Right renal cortex interstitium (tissue), 3 donors: Measurements from ENCODE around the gene LY6G5B. TPM values are rescaled to one million over a fixed set of nuclear protein-coding genes. Genes with fewer than 3 reads are reported as not detected.
"Not testable (repeated sequence)": the region's sequence is repeated elsewhere in the genome, so short reads cannot be mapped to it uniquely, and the experiment has no call there.

Experiments
- DNase-seq, 3 donors: peaks; one replicate each; pipeline ENCODE4 v3.0.0-alpha.2; 2013; ENCODE audit warnings: low read depth in 3 of 3, low spot score in 2 of 3
- polyA plus RNA-seq, 3 donors: library from polyadenylated mRNA; unstranded; fragments of 120-200 nt; gene quantifications; one replicate each; pipeline ENCODE4 v1.2.1, GENCODE V29; 2013; ENCODE audit not compliant: insufficient read length in 3 of 3

LY6G5B gene
- polyA plus RNA-seq, 3 donors = 10.4 to 15.6 (median 12.0) TPM

DNA sequence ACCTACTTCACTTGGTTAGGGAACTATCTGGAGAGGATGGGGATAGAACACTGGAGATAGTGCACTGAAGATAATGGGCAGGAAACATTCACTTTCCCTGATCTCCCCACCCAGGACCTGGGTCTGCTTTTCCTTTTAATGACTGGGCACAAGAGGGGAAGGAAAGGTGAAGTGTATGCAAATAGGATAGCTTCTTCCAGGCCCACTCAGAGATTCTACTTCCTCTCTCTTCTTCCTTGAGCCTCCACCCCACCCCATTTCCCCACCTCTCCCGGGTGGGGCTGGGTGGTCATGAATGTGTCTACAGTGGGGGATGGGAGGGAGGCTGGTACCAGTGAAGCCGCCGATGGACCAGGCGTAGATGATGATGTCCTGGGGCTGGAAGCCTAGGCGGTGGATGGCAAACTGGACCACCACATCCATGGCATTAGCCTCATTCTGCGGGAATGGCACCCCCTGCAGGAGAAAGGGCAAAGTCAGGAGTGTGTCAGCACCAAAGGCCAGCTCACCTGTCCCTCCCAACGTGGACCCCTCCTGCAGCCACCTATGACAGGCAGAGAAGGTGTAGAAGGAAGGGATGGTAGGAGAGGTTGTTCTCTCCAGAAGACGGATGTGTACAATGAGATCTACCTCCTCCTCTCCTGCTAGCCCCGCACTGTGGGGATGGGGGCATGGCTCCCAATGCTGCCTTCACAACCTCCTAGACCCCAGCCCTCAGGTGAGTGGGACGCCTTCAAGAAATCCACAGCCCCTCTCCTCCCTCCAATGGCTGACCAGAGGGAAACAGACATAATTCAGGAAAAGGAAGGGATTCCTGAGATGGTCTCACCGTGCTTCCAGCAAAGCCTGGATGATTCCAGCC is 19.7 kb downstream of the LY6G5B start:
- DNase-seq = no peak

DNA sequence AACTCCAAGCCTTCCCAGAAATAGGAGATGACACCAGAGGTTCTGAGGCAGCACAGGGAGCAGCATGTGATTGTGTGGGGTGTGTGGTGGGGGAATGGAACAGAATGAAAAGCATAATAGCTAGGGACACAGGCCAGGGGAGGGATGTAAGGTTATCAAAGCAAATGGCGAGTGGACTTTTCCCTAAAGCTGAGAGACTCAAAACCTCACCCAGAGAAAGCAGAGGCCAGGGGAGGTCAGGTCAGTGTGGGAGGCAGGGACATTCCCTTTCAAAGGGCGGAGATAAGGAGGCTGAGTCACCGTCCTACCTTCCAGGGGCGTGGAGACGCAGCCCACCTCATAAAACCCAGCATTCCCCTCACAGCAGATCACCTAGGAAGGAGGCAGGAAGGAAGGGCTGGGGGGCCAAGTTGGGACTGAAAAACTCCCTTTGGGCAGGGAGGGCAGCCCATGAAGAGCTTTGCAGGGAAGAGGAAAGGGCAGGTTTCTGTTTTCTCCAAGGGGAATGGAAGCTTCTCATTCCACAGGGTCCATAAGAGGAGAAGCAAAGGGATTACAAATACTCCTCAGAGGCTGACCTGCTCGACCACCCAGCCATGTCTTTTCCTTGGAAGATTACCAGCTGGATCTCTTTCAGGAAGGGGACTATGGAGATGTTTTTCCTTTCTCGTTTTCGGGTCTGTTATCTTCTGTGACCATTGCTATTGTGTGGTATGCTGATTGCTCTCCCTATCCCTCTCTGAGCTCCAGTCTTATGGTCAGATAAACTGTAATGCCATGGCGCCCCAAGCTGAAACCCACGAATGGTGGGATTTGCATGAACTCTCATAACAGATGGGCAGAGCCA is 20.7 kb downstream of the LY6G5B start:
- DNase-seq = no peak

DNA sequence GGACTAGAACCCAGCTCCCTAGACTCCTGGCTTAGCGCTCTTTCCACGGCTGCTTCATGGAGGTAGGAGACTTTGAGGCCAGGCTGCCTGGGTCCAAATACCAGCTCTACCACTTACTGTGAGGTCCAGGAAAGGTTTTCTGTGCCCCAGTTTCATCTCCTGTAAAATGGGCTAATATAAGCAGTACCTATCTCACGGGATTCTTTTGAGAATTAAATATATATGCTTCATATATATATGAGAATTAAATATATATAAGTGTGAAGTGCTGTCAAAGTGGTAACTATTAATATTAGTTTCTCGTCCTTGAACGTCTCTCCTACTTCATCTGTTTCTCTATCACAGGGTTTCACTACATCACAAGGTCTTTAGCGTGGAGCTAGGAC is 21.3 kb downstream of the LY6G5B start:
- DNase-seq = no peak

DNA sequence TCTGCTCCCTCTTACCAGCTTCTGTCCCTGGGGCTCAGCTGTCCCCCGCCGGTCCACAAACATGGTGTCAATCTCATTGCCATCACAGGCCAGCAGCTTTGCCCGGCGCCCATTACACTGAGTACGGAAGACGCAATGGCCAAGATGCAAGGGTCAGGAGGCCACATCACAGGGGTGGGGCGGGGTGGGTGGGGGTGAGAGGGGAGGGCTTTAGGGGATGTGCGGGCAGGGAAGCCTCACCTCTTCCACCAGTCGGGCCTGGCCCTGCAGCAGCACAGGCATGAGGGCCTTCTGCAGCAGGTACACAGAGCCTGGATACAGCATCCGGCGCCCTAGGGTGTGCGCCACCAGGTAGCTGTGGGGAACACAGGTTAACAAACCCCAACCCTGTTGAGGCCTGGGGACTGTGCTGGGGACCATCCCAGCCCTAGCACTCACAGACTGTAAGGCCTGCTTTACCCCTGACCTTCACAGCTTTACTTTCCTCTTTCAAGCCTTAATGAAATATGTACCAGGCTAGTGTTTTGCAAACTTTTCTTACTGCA is 21.9 kb downstream of the LY6G5B start:
- DNase-seq = no peak

DNA sequence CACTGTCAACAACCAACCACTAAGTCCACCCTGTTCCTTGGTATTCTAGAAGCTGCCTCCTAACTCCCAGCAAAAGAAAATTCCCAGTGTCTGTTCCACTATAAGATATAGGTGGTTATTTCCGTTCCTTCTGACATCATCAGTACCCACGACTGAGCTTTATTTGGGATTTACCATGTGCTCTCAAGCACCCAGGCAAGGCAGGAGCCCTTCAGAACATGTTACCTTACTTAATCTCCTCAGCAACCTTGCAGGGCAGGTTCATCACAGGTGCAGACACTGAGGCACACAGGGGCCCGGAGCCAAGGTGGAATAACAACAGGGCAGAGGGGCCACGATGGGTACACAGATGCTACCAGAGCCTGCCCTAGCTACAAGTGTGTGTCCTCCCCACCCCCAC is 22.6 kb downstream of the LY6G5B start:
- DNase-seq = no peak

DNA sequence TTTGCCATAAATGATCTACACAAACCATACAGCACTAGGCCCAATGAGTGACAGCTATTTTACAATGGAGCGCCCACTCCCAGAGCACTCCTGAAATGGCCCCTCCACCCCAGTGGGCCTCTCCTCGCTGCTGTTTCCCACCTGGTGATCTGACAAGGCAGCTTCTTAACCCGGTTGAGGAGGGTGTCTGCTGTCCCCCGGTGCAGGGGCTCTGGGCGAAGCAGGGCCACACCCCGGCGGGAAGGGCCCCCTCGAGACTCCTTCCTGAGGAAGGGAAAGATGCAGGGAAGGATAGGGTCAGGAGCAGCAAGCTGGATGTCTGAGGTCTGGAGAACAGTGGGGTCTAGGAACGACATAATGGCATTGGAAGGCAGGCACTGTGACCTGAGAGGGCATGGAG is 23.1 kb downstream of the LY6G5B start:
- no peak for DNase-seq

DNA sequence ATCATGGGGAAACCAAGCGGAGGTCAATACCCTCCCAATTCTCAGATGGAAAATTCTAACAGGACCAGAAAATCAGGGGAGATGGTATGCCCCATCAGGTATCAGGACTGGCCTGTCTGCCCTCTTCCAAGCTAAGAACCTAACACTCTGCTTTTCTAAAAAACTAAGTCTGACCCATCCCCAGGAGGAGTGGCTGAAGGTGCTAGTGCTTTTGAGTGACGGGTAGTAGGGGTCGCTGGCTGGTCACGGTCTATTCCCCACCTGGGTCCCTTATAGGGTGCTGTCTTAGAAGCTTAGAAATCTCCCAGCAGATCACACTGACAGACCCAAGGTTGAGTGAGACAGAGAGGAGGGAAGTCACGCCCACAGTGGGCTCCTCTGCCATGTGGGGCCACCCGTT is 23.8 kb downstream of the LY6G5B start:
- no peak for DNase-seq

DNA sequence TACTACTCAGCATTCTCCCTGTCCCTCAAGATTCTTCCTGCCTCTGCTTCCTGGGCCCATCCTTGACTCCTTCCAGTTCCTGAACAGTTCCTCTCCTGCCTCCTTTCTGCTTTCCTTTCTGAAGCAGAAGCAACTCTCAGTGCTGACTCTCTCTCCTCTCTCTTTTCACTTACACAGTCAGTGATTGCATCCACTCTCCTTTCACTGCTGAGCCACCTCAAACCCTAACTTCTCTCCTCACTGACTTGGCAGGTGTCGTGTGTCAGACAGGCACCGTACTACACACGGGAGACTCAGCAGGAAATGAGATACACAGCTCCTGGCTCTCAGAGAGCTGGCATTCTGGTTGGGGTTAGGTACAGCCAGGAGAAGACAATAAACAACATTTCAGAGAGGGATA is 27.8 kb downstream of the LY6G5B start:
- no peak for DNase-seq

DNA sequence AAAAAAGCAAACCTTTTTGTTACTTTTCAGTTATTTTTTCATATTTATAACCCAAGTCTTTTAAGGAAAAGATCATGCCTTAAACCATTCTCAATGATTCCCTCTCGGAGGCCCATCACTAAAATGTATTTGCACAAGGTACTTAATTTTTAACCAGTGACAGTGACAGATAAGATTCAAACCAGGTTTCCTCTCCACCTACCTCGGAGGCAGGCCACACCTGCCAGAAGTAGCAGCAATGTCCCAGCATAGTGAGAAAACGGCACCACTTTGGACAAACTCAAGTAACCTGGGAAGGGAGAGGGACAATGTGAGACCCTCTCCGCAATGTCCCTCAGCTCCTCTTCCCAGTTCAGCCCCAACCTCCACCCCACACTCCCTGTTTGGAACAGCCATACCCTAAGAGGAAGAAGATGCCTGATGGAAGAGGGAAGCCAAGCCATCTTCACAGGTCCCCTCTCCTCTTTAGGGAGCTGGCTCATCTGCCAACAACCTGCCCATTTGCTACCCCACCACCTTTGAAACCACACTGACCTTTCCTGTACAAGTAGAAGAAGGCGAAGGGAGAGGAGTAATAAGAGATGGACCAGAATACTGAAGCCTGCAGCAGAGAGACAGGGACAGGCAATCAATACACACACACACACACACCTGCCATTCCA is 31.1 kb downstream of the LY6G5B start:
- DNase-seq = no peak

DNA sequence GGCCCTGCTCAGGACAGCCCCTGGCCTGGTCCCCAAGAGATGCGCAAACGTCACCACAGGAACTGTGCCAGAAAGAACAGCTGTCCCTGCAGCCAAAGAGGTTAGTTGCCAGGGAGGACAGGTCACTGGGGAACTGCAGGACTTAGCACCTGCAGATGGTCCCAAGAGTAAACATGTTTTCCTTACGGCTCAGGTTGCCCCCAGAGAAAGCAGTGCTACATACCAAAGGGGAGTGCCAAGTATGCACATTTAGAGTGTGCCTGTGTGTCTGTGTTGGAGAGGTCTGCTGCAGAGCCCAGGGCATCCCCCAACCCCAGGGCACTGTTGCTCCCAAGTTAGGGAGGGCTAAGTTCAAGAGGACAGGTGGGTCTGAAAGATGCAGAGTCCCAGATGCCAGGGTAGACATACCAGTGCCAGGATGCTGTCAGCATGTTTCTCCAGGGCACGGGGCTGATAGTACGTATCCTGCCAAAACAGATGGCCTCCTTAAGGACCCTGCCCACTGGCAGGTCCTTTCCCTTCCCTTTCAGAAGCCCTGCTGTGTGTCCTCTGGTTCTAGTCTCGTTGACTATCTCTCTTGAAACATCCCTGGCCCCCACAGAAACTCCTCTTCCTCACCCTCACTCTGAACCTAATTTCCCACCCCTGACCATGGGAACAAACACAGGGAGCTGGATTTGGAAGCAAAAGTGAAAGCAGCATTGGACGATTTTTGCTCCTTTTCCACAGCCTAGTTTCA is 32.1 kb downstream of the LY6G5B start:
- DNase-seq = no peak

DNA sequence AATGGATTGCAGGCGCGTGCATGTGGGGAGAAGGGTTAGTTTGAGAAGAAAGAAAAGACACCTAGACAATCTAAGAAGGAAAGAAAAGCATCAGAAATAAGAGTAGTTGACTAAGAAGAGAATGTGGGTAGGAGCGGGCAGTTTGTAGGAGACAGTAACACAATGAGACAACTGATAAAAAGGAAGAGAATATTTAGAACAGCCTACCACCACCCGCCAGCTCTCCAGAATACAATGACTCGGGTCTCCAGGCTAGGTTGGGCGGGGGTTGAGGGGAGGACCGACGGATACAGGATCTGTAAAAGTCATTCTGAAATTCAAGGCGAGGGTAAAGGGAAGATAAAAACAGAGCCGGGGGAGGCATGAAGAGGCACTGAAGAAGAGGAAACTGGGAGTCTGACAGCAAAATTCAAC is 32.6 kb downstream of the LY6G5B start:
- no peak for DNase-seq

DNA sequence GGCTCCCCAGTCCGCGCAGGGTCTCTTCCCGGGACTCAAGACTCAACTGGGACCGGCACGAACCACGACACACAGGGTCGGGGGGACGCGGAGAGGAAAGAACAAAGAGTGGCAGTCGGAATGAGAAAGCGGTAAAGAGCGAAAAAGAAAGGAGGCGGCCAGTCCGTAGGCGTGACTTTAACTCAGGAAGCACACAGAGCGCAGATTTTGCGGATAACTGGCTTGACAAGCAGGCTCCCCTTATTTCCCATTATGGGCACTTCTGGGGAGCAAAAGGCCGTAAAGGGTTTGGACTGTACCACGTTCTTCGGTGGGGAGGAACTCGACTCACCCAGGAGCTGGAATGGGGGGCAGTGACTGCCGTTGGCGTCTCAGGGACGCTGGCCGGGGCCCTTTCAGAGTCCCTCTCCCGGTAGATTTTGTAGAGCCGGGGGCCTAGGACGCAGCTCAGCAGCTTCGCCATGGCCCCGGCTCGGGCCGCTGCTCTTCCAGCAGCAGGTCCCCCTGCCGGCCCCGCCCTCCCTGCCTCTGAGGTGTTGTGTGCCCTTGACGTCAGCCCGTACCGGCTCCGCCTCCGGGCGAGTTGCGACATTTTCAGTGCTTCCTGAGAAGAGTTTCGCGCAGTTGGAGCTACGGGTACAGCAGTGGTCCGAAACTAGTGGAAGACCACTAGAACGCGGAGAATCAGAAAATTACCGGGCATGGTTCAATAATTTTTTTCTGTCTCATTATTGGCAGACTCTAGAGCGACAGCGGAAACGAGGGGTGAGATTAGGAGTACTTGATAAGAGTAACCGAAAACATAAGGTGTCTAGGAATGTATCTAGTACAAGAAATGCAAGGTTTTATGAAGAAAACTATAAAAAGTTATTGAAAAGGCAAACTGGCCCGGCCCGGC is 33.3 kb downstream of the LY6G5B start, which contains the start of gene ABHD16A:
Gene ABHD16A, minus strand, starts transcription at position 506 of the 898 bp plus-strand sequence. Its CDS starts 43 bp downstream, at position 463.
- peak; percentile 94 to 98 (median 97) for DNase-seq

DNA sequence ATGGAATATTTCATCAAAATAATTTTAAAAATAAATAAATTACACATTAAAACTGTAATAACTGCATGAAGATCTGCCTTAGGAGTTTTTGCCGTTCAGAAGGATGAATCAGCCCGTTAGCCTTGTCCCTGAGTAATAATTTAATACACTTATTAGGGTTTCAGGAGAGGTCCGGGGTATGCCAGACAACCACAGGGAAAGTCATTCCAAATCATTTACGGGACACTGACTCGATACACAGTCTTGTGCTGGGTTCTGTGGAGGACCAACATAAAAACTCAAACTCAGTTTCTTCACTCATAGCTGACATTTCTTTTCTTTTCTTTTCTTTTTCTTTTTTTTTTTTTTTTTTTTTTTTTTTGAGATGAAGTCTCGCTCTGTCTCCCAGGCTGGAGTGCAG is 36.2 kb downstream of the LY6G5B start:
- DNase-seq = no peak

DNA sequence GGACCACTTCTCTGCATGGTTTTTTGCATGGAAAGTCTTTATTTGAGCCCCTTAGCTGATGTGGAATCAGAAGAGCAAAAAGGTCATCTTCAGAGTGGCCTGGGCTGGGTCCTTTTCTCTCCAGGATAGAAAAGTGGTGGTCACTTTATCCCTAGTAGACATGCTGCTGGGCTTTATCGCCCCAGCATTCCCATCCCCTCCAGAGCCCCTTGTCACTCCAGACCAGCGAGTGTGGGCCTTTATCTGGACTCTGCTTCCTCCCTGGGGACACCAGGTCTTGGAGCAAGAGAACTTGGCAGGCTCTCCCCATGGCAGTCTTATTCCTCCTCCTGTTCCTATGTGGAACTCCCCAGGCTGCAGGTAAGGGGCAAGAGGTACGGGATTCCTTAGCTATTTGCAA is 36.8 kb downstream of the LY6G5B start, which contains the start of gene LY6G6F:
Gene LY6G6F, plus strand, starts transcription at position 268 of the 400 bp plus-strand sequence. Its CDS starts 41 bp downstream, at position 309.
- no peak for DNase-seq

DNA sequence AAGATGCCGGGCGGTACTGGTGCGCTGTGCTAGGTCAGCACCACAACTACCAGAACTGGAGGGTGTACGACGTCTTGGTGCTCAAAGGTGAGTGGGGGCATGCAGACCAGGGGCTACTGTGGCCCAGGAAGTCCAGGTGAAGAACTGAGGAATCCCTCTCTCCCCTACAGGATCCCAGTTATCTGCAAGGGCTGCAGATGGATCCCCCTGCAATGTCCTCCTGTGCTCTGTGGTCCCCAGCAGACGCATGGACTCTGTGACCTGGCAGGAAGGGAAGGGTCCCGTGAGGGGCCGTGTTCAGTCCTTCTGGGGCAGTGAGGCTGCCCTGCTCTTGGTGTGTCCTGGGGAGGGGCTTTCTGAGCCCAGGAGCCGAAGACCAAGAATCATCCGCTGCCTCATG is 37.9 kb downstream of the LY6G5B start:
- no peak for DNase-seq

DNA sequence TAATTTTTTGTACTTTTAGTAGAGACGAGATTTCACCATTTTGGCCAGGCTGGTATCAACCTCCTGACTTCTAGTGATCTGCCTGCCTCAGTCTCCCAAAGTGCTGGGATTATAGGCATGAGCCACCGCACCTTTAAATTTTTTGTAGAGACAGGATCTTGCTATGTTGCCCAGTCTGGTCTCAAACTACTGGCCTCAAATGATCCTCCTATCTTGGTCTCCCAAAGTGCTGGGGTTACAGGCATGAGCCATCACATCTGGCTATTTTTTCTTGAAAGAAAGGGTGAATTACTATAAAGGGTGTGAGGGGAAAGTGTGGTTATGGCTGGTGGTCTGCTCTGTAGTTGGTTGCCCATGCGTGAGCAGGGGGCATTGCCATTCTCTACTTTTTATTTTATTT is 38.4 kb downstream of the LY6G5B start:
- DNase-seq = no peak

DNA sequence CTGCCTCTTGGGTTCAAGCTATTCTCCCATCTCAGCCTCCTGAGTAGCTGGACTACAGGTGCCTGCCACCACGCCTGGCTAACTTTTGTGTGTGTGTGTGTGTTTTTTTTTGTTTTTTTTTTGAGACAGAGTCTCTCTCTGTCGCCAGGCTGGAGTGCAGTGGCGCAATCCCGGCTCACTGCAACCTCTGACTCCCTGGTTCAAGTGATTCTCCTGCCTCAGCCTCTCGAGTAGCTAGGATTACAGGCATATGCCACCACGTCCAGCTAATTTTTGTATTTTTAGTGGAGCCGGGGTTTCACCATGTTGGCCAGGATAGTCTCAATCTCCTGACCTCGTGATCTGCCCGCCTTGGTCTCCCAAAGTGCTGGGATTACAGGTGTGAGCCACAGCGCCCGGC is 39.4 kb downstream of the LY6G5B start:
- not testable (repeated sequence) for DNase-seq

DNA sequence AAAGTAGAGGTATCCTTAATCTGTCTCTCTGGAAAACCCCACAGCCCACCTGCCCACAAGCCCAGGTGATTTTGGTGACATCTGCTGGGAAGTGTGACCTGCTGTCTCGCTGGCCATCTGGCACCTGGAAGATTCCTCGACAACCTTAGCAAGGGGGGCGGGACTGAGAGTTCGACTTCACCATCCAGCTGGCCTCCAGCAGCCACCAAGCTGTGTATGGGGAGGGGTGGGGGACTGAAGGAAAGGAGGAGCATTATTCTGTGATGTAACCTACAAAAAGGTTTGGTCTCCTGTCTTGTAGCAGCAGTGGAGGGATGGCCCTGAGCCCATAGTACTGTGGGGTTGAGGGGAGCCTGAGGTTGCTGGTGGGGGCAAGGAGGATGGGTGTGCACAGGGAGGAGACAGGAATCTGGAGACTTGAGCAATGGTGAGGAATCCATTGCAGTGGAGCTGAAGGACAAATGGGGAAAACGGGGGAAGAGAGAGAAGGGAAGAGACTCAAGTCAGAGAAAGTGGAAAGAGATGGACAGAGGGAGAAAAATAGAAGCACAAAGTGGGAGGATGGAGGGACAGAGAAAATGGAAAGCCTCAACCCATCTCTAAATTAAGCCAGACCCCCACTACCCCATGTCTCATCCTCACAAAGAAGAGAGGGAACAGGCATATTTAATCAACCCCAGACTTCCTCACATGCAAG is 40.9 kb downstream of the LY6G5B start:
- DNase-seq = no peak
